Aorta (tissue), 5 donors: Measurements from ENCODE around the gene RARB. TPM values are rescaled to one million over a fixed set of nuclear protein-coding genes. Genes with fewer than 3 reads are reported as not detected.

ENCODE experiments used
- ATAC-seq: fragments of 200-7000 bp; cut with Tn5 transposase; one replicate; pipeline ENCODE4 v1.9.1; 2022; ENCODE audit warnings: moderate library complexity; ENCODE audit not compliant: low FRiP score
- DNase-seq, 2 donors: peaks; one replicate each; pipeline ENCODE4 v3.0.0-alpha.2; 2020
- H3K27ac ChIP-seq, 2 donors: one replicate each; pipeline ENCODE4 v1.5.1; 2013; ENCODE audit warnings: low read length in 2 of 2, mild to moderate bottlenecking in 2 of 2, moderate library complexity in 2 of 2, control low read depth in 1 of 2, inconsistent platforms in 1 of 2, low read depth in 1 of 2
- H3K27me3 ChIP-seq, 2 donors: one replicate each; pipeline ENCODE4 v1.6.1; 2013; ENCODE audit warnings: control low read depth in 1 of 2, low read length in 1 of 2, mild to moderate bottlenecking in 1 of 2, moderate library complexity in 1 of 2; ENCODE audit not compliant: insufficient read depth in 2 of 2, control insufficient read depth in 1 of 2
- H3K36me3 ChIP-seq, 2 donors: one replicate each; pipeline ENCODE4 v1.6.1; 2013; ENCODE audit warnings: control low read depth in 1 of 2, low read length in 1 of 2, mild to moderate bottlenecking in 1 of 2; ENCODE audit not compliant: insufficient read depth in 2 of 2, control insufficient read depth in 1 of 2
- H3K4me1 ChIP-seq, 2 donors: one replicate each; pipeline ENCODE4 v1.6.1; 2013; ENCODE audit warnings: low read length in 2 of 2, control low read depth in 1 of 2, mild to moderate bottlenecking in 1 of 2, moderate library complexity in 1 of 2; ENCODE audit not compliant: insufficient read depth in 2 of 2, control insufficient read depth in 1 of 2
- H3K4me3 ChIP-seq, 2 donors: one replicate each; pipeline ENCODE4 v1.5.1; 2013; ENCODE audit warnings: low read length in 2 of 2, control low read depth in 1 of 2, mild to moderate bottlenecking in 1 of 2
- H3K9me3 ChIP-seq: one replicate; pipeline ENCODE4 v1.6.1; 2013; ENCODE audit warnings: mild to moderate bottlenecking, low read length; ENCODE audit not compliant: control insufficient read depth
- WGBS, 2 donors: extraction: QIAGEN DNeasy Blood & Tissue Kit; methylation state at CpG; one replicate each; pipeline ENCODE4 v1.1.7; 2013; 5-methylcytosine and 5-hydroxymethylcytosine counted together
- intact Hi-C, 2 donors: fragments of 100-400 bp; cut with DNase I; formaldehyde crosslinking; loops; one replicate each; pipeline versions ENCODE4 v1.14.2 to v1.15.0; 2022
- polyA plus RNA-seq, 2 donors: library from polyadenylated mRNA; stranded (reverse); fragments of 200-250 nt; gene quantifications; one replicate each; pipeline ENCODE4 v1.2.3, GENCODE V29; 2013
- total RNA-seq, 2 donors: library from RNA; stranded (reverse); fragmentation: NEBNext Ultra II Directional; extraction: Animal tissue kit (Norgen Biotek cat#: 25700); gene quantifications; one replicate each; pipeline ENCODE4 v1.2.1, GENCODE V29; 2021
- donor health status: healthy with polysubstance abuse.
- donor health status: Bipolar disorder and iron deficiency.
- donor health status: DM: no; HTN: no; CAD: no.
- donor health status: DM: no; HTN: no; CAD: no.
- donor health status: DM: yes; HTN: yes; CAD: no.

The RARB gene
- total and polyA plus RNA-seq, 4 donors = 1.6 to 7.0 (median 4.4) TPM

DNA sequence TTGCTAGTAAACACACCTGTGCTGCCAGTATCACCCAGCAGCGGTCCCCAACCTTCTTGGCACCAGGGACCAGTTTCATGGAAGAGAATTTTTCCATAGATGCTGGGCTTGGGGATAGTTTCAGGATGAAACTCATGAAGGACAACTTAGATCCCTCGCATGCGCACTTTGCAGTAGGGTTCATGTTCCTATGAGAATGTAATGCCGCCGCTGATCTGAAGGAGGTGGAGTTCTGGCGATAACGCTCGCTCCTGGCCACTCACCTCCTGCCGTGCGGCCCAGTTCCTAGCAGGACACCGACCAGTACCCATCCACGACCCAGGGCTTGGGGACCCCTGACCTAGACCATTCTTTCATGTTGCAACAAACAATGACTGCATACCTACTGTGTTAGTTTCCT, 146.9 kb downstream of the RARB start:
- intact Hi-C loops = no loop called here
- DNase-seq (no peak), ATAC-seq (no peak)
- WGBS, 2 donors = 96 to 98% methylated on average over 12 of the region's 12 CpGs
- no peaks in the 10 kb centered on the region for H3K4me1 ChIP-seq
- H3K36me3 ChIP-seq = no peaks in the 10 kb centered on the region
- no peaks in the 10 kb centered on the region for H3K9me3 ChIP-seq
- H3K4me3 ChIP-seq = no peak overlapping the region
- H3K27ac ChIP-seq = no peak overlapping the region
- no peaks in the 10 kb centered on the region for H3K27me3 ChIP-seq

DNA sequence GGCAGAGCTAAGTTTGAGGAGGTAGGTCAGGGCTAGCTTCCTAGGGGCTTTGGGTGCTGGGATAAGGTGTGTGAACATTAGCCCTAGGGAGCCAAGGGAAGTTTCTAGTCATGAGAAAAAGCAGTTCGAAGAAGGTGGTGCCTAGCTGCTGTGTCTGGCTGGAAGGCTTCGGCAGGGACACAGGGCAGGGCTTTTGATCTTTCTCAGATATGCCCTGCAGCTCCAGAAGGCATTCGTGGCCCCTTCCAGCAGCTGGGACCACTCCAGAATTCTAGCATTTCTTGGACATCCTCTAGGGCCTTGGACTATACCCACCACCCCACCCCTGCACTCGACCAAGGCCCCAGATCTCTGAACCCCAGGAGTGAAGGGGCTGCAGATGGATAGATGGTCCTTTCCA, 148.1 kb downstream of the RARB start:
- ATAC-seq = no peak
- H3K27ac ChIP-seq = no peak overlapping the region
- H3K9me3 ChIP-seq = no peaks in the 10 kb centered on the region
- no peaks in the 10 kb centered on the region for H3K36me3 ChIP-seq
- 72 to 73% methylated on average over 4 of the region's 4 CpGs for WGBS, 2 donors
- no peaks in the 10 kb centered on the region for H3K27me3 ChIP-seq
- H3K4me3 ChIP-seq = no peak overlapping the region
- intact Hi-C loops = no loop called here
- H3K4me1 ChIP-seq = no peaks in the 10 kb centered on the region
- DNase-seq = no peak

DNA sequence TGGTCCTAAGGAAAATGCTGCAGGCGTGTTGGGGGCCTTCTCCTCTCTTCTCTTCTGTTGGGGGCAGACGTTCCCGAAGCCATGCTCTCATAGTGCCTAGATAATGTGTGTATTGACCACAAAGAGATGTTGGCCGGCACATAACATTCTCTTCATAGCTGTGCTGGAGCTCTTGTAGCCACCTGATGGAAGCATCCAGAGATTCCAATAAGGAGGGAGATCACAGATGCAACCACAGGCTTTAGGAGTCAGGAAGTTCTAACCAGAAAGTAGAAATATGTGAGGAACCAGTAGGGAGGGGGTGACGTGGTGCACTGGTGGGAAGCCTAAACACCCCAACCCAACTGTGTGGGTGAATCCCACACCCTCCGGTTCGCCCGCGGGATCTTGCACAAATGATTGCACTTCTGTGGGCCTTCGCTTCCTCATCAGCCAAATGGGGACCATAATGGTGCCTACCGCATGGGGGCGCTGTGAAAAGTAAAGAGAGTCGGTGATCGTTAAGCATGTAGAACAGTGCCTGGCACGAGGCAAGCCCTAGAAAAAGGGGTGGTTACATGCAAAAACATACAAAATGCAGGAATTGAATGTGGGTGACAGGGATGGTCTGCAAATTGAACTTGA, 148.9 kb downstream of the RARB start:
- no peak for DNase-seq
- intact Hi-C loops = no loop called here
- H3K27me3 ChIP-seq = no peaks in the 10 kb centered on the region
- WGBS, 2 donors = 86% methylated on average over 15 of the region's 15 CpGs
- no peak for ATAC-seq
- H3K4me3 ChIP-seq = no peak overlapping the region
- no peak overlapping the region for H3K27ac ChIP-seq
- no peaks in the 10 kb centered on the region for H3K36me3 ChIP-seq
- H3K4me1 ChIP-seq = no peaks in the 10 kb centered on the region
- no peaks in the 10 kb centered on the region for H3K9me3 ChIP-seq

DNA sequence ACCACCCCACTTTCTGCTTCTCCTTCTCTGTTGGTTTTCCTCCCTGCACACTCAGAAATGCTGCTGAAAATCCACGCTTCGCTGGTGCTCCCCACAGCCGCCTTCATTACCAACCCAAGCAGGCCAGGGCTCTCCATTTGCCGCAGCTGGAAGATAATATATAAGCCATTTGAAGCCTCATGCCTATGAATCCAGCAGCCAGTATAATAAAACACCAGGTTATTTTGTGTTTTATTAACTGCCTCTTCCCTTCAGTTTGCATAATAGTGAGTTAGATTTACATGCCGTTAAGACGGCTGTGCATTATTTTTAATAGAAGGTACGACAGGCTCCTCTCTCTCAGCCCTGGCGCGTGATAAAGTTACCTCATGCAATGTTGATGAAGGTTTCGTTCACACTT, 150.0 kb downstream of the RARB start:
- no peak for ATAC-seq
- Histone ChIP-seq H3K4me1 (no peaks in the 10 kb centered on the region), H3K27me3 (no peaks in the 10 kb centered on the region), H3K36me3 (no peaks in the 10 kb centered on the region), H3K4me3 (no peak overlapping the region), H3K27ac (no peak overlapping the region), H3K9me3 (no peaks in the 10 kb centered on the region)
- WGBS, 2 donors = 94 to 95% methylated on average over 10 of the region's 10 CpGs
- DNase-seq = no peak
- intact Hi-C loops = no loop called here

DNA sequence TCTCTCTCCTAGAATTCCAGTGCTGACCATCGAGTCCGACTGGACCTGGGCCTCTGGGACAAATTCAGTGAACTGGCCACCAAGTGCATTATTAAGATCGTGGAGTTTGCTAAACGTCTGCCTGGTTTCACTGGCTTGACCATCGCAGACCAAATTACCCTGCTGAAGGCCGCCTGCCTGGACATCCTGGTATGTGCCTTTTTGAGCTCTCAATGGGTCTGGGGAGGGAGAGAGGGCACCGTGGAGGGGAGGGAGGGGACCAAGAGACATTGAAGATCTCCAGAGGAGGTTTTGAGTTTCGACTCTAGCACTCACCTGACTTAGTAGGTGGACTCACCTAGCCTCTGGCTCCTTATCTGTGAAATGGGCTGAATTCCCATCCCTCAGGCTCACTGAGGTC, 152.5 kb downstream of the RARB start:
- Histone ChIP-seq H3K9me3 (no peaks in the 10 kb centered on the region), H3K27ac (no peak overlapping the region), H3K4me3 (no peak overlapping the region), H3K4me1 (no peaks in the 10 kb centered on the region), H3K27me3 (no peaks in the 10 kb centered on the region), H3K36me3 (no peaks in the 10 kb centered on the region)
- intact Hi-C loops = no loop called here
- ATAC-seq = no peak
- DNase-seq = no peak
- 87 to 89% methylated on average over 8 of the region's 8 CpGs for WGBS, 2 donors

DNA sequence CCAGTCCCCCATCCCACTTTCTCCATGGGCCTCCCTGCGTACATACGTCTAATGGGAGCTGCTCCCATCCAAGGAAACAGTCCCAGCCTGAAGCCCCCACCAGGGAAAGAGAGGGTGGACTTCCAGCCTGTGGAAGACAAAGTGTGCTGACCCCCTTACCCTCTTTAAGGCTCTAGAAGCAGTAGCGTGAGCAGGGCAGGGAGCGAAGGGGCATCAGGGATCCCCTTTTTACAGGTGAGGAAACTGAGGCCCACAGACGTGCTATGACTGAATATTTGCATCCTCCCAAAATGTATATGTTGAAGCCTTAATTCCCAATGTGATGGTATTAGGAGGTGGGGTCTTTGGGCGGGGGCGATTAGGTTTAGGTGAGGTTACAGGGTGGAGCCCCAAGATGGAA, 153.3 kb downstream of the RARB start:
- intact Hi-C loops = no loop called here
- Histone ChIP-seq H3K36me3 (no peaks in the 10 kb centered on the region), H3K27me3 (no peaks in the 10 kb centered on the region), H3K4me1 (no peaks in the 10 kb centered on the region), H3K27ac (no peak overlapping the region), H3K4me3 (no peak overlapping the region), H3K9me3 (no peaks in the 10 kb centered on the region)
- ATAC-seq (no peak), DNase-seq (no peak)
- WGBS, 2 donors = 95 to 97% methylated on average over 7 of the region's 7 CpGs

DNA sequence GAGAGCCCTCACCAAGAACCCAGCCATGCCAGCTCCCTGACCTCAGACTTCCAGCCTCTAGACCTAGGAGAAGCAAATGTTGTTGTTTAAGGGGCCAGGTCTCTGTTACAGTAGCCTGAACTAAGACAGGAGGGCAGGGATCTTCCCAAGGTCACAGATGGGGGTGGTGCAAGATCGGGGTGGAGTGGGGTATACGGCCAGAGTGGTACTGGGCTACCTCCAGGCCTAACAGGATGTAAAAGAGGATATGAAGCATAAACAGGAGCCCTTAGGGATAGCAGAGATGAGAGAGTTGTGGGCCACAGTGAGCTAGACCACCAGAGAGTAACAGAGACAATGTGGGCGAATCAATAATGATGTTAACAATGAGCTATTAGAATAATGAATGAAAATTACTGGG, 153.8 kb downstream of the RARB start:
- Histone ChIP-seq H3K4me1 (no peaks in the 10 kb centered on the region), H3K27ac (no peak overlapping the region), H3K36me3 (no peaks in the 10 kb centered on the region), H3K4me3 (no peak overlapping the region), H3K27me3 (no peaks in the 10 kb centered on the region), H3K9me3 (no peaks in the 10 kb centered on the region)
- intact Hi-C loops = no loop called here
- no peak for DNase-seq
- WGBS, 2 donors = 97 to 98% methylated on average over 3 of the region's 3 CpGs
- ATAC-seq = no peak

DNA sequence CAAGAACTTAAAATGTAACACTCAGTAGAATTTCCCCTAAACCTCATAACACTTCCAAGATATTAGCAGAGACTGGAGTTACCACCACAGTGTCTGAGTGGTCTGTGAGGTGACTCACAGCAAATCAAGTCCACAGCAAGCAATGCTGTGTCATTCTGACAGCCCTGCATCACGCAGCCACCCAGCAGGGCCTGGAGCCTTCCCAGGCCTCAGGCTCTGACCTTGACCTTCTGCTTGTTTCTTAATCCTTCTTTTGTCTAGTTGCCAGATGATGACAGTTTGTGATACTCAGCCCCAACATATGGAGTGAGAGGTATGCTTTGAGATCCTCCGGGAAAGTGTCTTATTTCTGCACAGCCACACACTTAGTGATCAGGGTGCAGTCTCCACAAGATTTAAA, 154.2 kb downstream of the RARB start:
- H3K27ac ChIP-seq = no peak overlapping the region
- DNase-seq (no peak), ATAC-seq (no peak)
- intact Hi-C loops = no loop called here
- no peaks in the 10 kb centered on the region for H3K27me3 ChIP-seq
- no peak overlapping the region for H3K4me3 ChIP-seq
- H3K4me1 ChIP-seq = no peaks in the 10 kb centered on the region
- H3K9me3 ChIP-seq = no peaks in the 10 kb centered on the region
- H3K36me3 ChIP-seq = no peaks in the 10 kb centered on the region
- WGBS, 2 donors = 93 to 96% methylated on average over 2 of the region's 2 CpGs

DNA sequence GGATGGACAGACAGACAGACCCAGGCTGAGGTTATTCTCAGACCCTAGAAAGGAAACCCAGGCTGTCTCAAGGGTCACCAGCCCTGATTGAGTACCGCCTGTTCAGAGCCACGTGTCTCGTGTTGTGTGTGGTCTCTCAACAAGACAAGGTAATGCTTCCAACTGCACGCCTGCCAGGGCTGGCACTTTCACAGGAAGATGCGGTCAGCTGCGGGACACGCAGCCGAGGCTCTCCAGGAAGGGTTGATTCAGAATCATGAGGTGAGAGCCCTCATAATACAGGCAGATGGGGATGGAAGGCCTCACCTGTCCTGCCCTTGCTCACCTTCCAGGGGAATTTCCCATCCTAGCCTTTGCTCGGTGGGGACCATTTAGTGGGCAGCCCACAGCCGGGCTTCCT, 155.3 kb downstream of the RARB start:
- Histone ChIP-seq H3K4me3 (no peak overlapping the region), H3K36me3 (no peaks in the 10 kb centered on the region), H3K27ac (no peak overlapping the region), H3K4me1 (no peaks in the 10 kb centered on the region), H3K9me3 (no peaks in the 10 kb centered on the region), H3K27me3 (no peaks in the 10 kb centered on the region)
- ATAC-seq (no peak), DNase-seq (no peak)
- intact Hi-C loops = no loop called here
- 93 to 94% methylated on average over 10 of the region's 10 CpGs for WGBS, 2 donors
